CD4-positive, alpha-beta T cell (primary cell): Measurements from ENCODE around the gene PER3. TPM values are rescaled to one million over a fixed set of nuclear protein-coding genes. Genes with fewer than 3 reads are reported as not detected.

Experiments used
- ATAC-seq: fragments of 200-7000 bp; cut with Tn5 transposase; one replicate; pipeline ENCODE4 v1.10.0; 2022; ENCODE audit warnings: mild to moderate bottlenecking; ENCODE audit not compliant: poor library complexity
- CTCF ChIA-PET: fragments of 350-600 bp; sonication (Branson Sonifier 250); formaldehyde crosslinking; loops from one replicate; lab custom pipeline; 2021; ENCODE audit warnings: antibody characterized with exemption, inconsistent platforms; lab: Charles Lee
- POLR2A ChIA-PET: fragments of 350-600 bp; sonication (Branson Sonifier 250); formaldehyde crosslinking; loops from one replicate; lab custom pipeline; 2021; ENCODE audit warnings: antibody characterized with exemption, inconsistent platforms; lab: Charles Lee
- DNase-seq, 14 experiments: peaks; one replicate each; pipeline ENCODE4 v3.0.0-alpha.2; 2013 to 2020; ENCODE audit warnings: mixed read lengths in 2 of 14
- H3K27ac ChIP-seq, 2 donors: one replicate each; pipeline versions ENCODE4 v1.5.1 to v1.7.0; 2013; ENCODE audit warnings: low read length in 2 of 2, low read depth in 1 of 2, mild to moderate bottlenecking in 1 of 2
- H3K27me3 ChIP-seq, 2 experiments: 1 replicate in 1 of 2; 2 replicates in 1 of 2; pipeline versions ENCODE4 v1.6.1 to v1.7.0; 2013; ENCODE audit warnings: low read length in 2 of 2, control low read depth in 1 of 2, mild to moderate bottlenecking in 1 of 2, moderate library complexity in 1 of 2; ENCODE audit not compliant: insufficient read depth in 2 of 2, control insufficient read depth in 1 of 2
- H3K36me3 ChIP-seq: one replicate; pipeline ENCODE4 v1.6.1; 2013; ENCODE audit warnings: low read length, control low read depth; ENCODE audit not compliant: insufficient read depth
- H3K4me1 ChIP-seq: one replicate; pipeline ENCODE4 v1.6.1; 2013; ENCODE audit warnings: low read length, control low read depth; ENCODE audit not compliant: insufficient read depth
- H3K4me3 ChIP-seq: one replicate; pipeline ENCODE4 v1.5.1; 2013; ENCODE audit warnings: mild to moderate bottlenecking, low read length, moderate library complexity
- H3K9me3 ChIP-seq, 2 experiments: 1 replicate in 1 of 2; 2 replicates in 1 of 2; pipeline versions ENCODE4 v1.6.1 to v1.7.0; 2013; ENCODE audit warnings: low read length in 2 of 2, mild to moderate bottlenecking in 2 of 2, control low read depth in 1 of 2, moderate library complexity in 1 of 2; ENCODE audit not compliant: control insufficient read depth in 1 of 2, insufficient read depth in 1 of 2
- H3K27ac Mint-ChIP-seq: one replicate; pipeline ENCODE4 v1.8.0; 2020; ENCODE audit warnings: mixed read lengths
- H3K27me3 Mint-ChIP-seq: one replicate; pipeline ENCODE4 v1.8.0; 2021; ENCODE audit warnings: mixed read lengths
- H3K36me3 Mint-ChIP-seq: one replicate; pipeline ENCODE4 v1.8.0; 2021; ENCODE audit warnings: low read depth, mixed read lengths
- H3K4me1 Mint-ChIP-seq: one replicate; pipeline ENCODE4 v1.8.0; 2021; ENCODE audit warnings: low read depth, mixed read lengths
- H3K4me3 Mint-ChIP-seq: one replicate; pipeline ENCODE4 v1.8.0; 2020; ENCODE audit warnings: mild to moderate bottlenecking, mixed read lengths
- H3K9me3 Mint-ChIP-seq: one replicate; pipeline ENCODE4 v1.8.0; 2020; ENCODE audit warnings: mixed read lengths
- CTCF ChIP-seq: fragments of 200-600 bp; IDR thresholded peaks from one replicate; pipeline ENCODE4 v1.8.0; 2022; ENCODE audit warnings: antibody characterized with exemption, mild to moderate bottlenecking
- intact Hi-C, 2 experiments: fragments of 100-400 bp; cut with DNase I in 1 of 2; cut with micrococcal nuclease in 1 of 2; formaldehyde crosslinking; loops; one replicate each; pipeline versions ENCODE4 v1.15.1 to v1.9.0; 2023 to 2025; cut with DNase I, micrococcal nuclease
- total RNA-seq, 174 experiments: library from RNA in 2 of 174; stranded (reverse) in 2 of 174; gene quantifications; one replicate each; pipeline ENCODE4 v1.2.3 and lab custom pipeline; 2021 to 2026

The PER3 gene
- total RNA-seq, 2 experiments from 2014 or later: 10.1 to 11.4 TPM

GRCh38 chr1:7886405-7886745, 102.3 kb downstream of the PER3 start:
- Histone ChIP-seq H3K9me3 (peaks cover 0 to 6% of the 10 kb centered on the region in 2 experiments), H3K36me3 (no peaks in the 10 kb centered on the region), H3K27ac (no peak overlapping the region), H3K27me3 (peaks cover 0 to 17% of the 10 kb centered on the region in 2 experiments), H3K4me3 (no peak overlapping the region), H3K4me1 (peaks cover 3% of the 10 kb centered on the region)
- Mint-ChIP-seq H3K4me3 (no peak overlapping the region), H3K36me3 (no peaks in the 10 kb centered on the region), H3K27me3 (peaks cover 42% of the 10 kb centered on the region), H3K4me1 (no peaks in the 10 kb centered on the region), H3K27ac (no peak overlapping the region), H3K9me3 (no peaks in the 10 kb centered on the region)
- intact Hi-C loops: no loop called here
- ChIA-PET POLR2A (no interaction called here), CTCF (no interaction called here)
- DNase-seq: peak in 1 of 14 experiments; percentile 15
- ATAC-seq: no peak
- TF ChIP-seq CTCF: no peak

- DNase-seq (no peak), ATAC-seq (no peak)
- CTCF ChIA-PET: no interaction called here
- Mint-ChIP-seq H3K27me3 (peaks cover 42% of the 10 kb centered on the region), H3K9me3 (no peaks in the 10 kb centered on the region), H3K36me3 (no peaks in the 10 kb centered on the region), H3K4me1 (no peaks in the 10 kb centered on the region), H3K27ac (no peak overlapping the region), H3K4me3 (no peak overlapping the region)
- no peak overlapping the region for H3K27ac ChIP-seq
- POLR2A ChIA-PET: no interaction called here
- peaks cover 3% of the 10 kb centered on the region for H3K4me1 ChIP-seq
- H3K4me3 ChIP-seq: no peak overlapping the region
- TF ChIP-seq CTCF: no peak
- intact Hi-C loops: no loop called here
- peaks cover 0 to 6% of the 10 kb centered on the region in 2 experiments for H3K9me3 ChIP-seq
- no peaks in the 10 kb centered on the region for H3K36me3 ChIP-seq
- peaks cover 0 to 17% of the 10 kb centered on the region in 2 experiments for H3K27me3 ChIP-seq
Observed at GRCh38 chr1:7888248-7889081, 104.4 kb downstream of the PER3 start.

GRCh38 chr1:7890853-7891252, 106.8 kb downstream of the PER3 start:
- no peaks in the 10 kb centered on the region for H3K36me3 Mint-ChIP-seq
- H3K27ac Mint-ChIP-seq: no peak overlapping the region
- no peaks in the 10 kb centered on the region for H3K36me3 ChIP-seq
- no peaks in the 10 kb centered on the region for H3K9me3 ChIP-seq
- POLR2A ChIA-PET: no interaction called here
- H3K4me3 ChIP-seq: no peak overlapping the region
- CTCF ChIA-PET: no interaction called here
- peaks cover 0 to 11% of the 10 kb centered on the region in 2 experiments for H3K27me3 ChIP-seq
- H3K9me3 Mint-ChIP-seq: no peaks in the 10 kb centered on the region
- H3K27ac ChIP-seq: no peak overlapping the region
- TF ChIP-seq CTCF: no peak
- H3K4me3 Mint-ChIP-seq: no peak overlapping the region
- ATAC-seq (no peak), DNase-seq (no peak)
- no peaks in the 10 kb centered on the region for H3K4me1 Mint-ChIP-seq
- intact Hi-C loops: no loop called here
- H3K4me1 ChIP-seq: peaks cover 2% of the 10 kb centered on the region
- peaks cover 30% of the 10 kb centered on the region for H3K27me3 Mint-ChIP-seq
